OCI-LY1 (cell line): Measurements from ENCODE around the gene CBLN4.

Experiments used
- EZH2 ChIP-seq: fragments of 200-600 bp; sonication (generic), shearing (Covaris generic); IDR thresholded peaks from 2 replicates; pipeline ENCODE4 v1.8.0; 2017; ENCODE audit warnings: borderline replicate concordance, mixed run types, mild to moderate bottlenecking, antibody characterized with exemption, low read length, moderate library complexity, mixed read lengths
- TF ChIP-seq, protein P1 (sequence below): fragments of 200-600 bp; sonication (generic), shearing (Covaris generic); IDR thresholded peaks from 2 replicates; pipeline ENCODE4 v1.5.1; 2017; ENCODE audit warnings: mild to moderate bottlenecking, antibody characterized with exemption, low read length, moderate library complexity, mixed read lengths

DNA sequence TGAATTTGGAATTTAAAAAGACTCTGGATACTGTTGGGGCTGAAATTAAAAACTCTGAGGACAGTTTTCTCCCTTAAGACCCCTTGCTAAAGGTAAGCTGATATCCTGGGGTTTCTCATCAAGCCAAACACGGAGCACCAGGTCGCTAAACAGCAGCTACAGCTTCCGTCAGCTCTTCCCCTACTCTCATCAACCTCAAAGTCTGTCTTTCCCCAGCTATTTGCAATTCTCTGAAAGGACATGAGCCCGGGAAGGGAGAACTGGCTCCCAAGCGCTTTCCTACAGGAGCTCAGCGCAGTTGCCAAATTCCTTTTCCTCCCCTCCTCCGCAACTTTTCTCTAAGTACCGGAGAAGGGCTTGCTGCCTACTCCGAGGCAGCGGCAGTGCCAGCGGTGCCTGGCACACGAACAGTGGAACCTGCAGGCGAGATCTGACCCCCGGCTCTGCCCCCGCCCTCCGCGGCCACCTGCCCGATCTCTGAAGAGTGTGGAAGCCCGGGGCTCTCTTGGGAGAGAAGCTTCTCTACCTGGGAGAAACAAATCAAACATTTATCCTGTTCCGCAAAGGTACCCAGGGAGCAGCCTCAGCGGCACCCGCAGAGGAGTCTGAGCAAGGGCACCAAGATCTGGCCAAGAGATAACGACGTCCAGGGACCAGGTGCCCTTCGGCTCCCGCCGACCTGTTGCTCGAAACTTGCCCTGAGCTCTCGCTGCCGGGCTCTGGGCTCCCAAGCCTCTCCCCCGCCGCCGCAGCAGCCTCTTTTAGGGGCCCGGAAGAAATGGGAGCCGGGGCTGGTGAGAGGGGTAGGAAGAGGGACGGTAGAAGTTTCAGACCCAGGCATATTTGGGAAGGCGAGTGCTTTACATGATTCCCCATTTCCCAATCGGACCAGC lies 2.2 kb downstream of the CBLN4 start:
- TF ChIP-seq, protein P1, sequence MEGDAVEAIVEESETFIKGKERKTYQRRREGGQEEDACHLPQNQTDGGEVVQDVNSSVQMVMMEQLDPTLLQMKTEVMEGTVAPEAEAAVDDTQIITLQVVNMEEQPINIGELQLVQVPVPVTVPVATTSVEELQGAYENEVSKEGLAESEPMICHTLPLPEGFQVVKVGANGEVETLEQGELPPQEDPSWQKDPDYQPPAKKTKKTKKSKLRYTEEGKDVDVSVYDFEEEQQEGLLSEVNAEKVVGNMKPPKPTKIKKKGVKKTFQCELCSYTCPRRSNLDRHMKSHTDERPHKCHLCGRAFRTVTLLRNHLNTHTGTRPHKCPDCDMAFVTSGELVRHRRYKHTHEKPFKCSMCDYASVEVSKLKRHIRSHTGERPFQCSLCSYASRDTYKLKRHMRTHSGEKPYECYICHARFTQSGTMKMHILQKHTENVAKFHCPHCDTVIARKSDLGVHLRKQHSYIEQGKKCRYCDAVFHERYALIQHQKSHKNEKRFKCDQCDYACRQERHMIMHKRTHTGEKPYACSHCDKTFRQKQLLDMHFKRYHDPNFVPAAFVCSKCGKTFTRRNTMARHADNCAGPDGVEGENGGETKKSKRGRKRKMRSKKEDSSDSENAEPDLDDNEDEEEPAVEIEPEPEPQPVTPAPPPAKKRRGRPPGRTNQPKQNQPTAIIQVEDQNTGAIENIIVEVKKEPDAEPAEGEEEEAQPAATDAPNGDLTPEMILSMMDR: no peak
- TF ChIP-seq EZH2: no peak
